ENCODE data around the gene ALB.

- TF ChIP-seq POLR2AphosphoS5 (IDR thresholded peaks at IDR 0.05; ENCODE audit: low read depth, low read length) = no peak
- no peak for TF ChIP-seq POLR2A (IDR thresholded peaks at IDR 0.05; ENCODE audit: low read depth, low read length)
- no peak for TF ChIP-seq TAF1 (IDR thresholded peaks at IDR 0.05; ENCODE audit: borderline replicate concordance, low read depth, low read length)
Observed at GRCh38 chr4:73458184-73459047, 54.3 kb downstream of the ALB start.
